T-cell (primary cell): ENCODE measurements around the gene EXT2. TPM values are rescaled to one million over a fixed set of nuclear protein-coding genes. Genes with fewer than 3 reads are reported as not detected.
A peak's percentile ranks its signal among the peaks of the same experiment; 100 is the strongest.

Experiments
- ATAC-seq, 4 experiments: fragments of 200-7000 bp in 3 of 4; fragments of 150-1000 bp in 1 of 4; cut with Tn5 transposase; replicated peaks in 1 of 4; 1 replicate in 3 of 4; 2 replicates in 1 of 4; pipeline ENCODE4 v1.10.0; 2021; ENCODE audit warnings: moderate library complexity in 3 of 4, mild to moderate bottlenecking in 2 of 4, moderate number of reproducible peaks in 1 of 4
- CTCF ChIA-PET, 2 donors: fragments of 300-600 bp; sonication (Branson Sonifier 250); formaldehyde crosslinking; loops; one replicate each; lab custom pipeline; 2022; ENCODE audit warnings: antibody characterized with exemption in 2 of 2; lab: Charles Lee
- POLR2A ChIA-PET, 2 donors: fragments of 300-600 bp; sonication (Branson Sonifier 250); formaldehyde crosslinking; loops; one replicate each; lab custom pipeline; 2022; ENCODE audit warnings: antibody characterized with exemption in 2 of 2; lab: Charles Lee
- DNase-seq, 35 experiments: peaks; one replicate each; pipeline versions ENCODE4 v3.0.0 to v3.0.0-alpha.2; 2013 to 2023
- H3K27ac ChIP-seq: one replicate; pipeline ENCODE4 v1.5.1; 2013; ENCODE audit warnings: low read length
- H3K27me3 ChIP-seq, 2 experiments: replicated peaks in 1 of 2; 1 replicate in 1 of 2; 2 replicates in 1 of 2; pipeline versions ENCODE4 v1.6.1 to v1.7.0; 2013; ENCODE audit warnings: low read length in 1 of 2, mixed read lengths in 1 of 2; ENCODE audit not compliant: control insufficient read depth in 2 of 2, insufficient read depth in 2 of 2; ENCODE audit errors: extremely low read depth in 1 of 2
- H3K36me3 ChIP-seq, 2 donors: 1 replicate in 1 of 2; 2 replicates in 1 of 2; pipeline versions ENCODE4 v1.6.1 to v1.7.0; 2013; ENCODE audit warnings: low read length in 1 of 2; ENCODE audit not compliant: control insufficient read depth in 2 of 2, insufficient read depth in 1 of 2; ENCODE audit errors: extremely low read depth in 1 of 2
- H3K4me1 ChIP-seq, 2 experiments: 1 replicate in 1 of 2; 2 replicates in 1 of 2; pipeline versions ENCODE4 v1.6.1 to v1.7.0; 2013; ENCODE audit warnings: low read length in 2 of 2, mixed read lengths in 1 of 2; ENCODE audit not compliant: insufficient read depth in 2 of 2, control insufficient read depth in 1 of 2; ENCODE audit errors: extremely low read depth in 1 of 2
- H3K4me3 ChIP-seq, 2 donors: 1 replicate in 1 of 2; 2 replicates in 1 of 2; pipeline versions ENCODE4 v1.5.1 to v1.7.0; 2013; ENCODE audit warnings: mild to moderate bottlenecking in 2 of 2, low read length in 1 of 2, moderate library complexity in 1 of 2; ENCODE audit not compliant: control insufficient read depth in 1 of 2; ENCODE audit errors: extremely low read depth in 1 of 2
- H3K9me3 ChIP-seq: 2 replicates; pipeline ENCODE4 v1.7.0; 2013
- H3K27ac Mint-ChIP-seq, 2 donors: one replicate each; pipeline ENCODE4 v1.8.0; 2020 to 2021; ENCODE audit warnings: mild to moderate bottlenecking in 2 of 2, mixed read lengths in 2 of 2
- H3K27me3 Mint-ChIP-seq, 2 donors: one replicate each; pipeline ENCODE4 v1.8.0; 2021 to 2022; ENCODE audit warnings: mixed read lengths in 2 of 2
- H3K36me3 Mint-ChIP-seq: one replicate; pipeline ENCODE4 v1.8.0; 2021; ENCODE audit warnings: mixed read lengths
- H3K4me1 Mint-ChIP-seq, 3 donors: one replicate each; pipeline ENCODE4 v1.8.0; 2020 to 2022; ENCODE audit warnings: mixed read lengths in 3 of 3, mild to moderate bottlenecking in 1 of 3
- H3K4me3 Mint-ChIP-seq, 3 donors: one replicate each; pipeline ENCODE4 v1.8.0; 2020 to 2022; ENCODE audit warnings: mild to moderate bottlenecking in 3 of 3, mixed read lengths in 3 of 3, moderate library complexity in 3 of 3
- H3K9me3 Mint-ChIP-seq, 3 donors: one replicate each; pipeline ENCODE4 v1.8.0; 2020 to 2022; ENCODE audit warnings: mixed read lengths in 3 of 3
- WGBS: methylation state at CpG from one replicate; pipeline ENCODE4 v1.1.5; 2013; ENCODE audit warnings: missing lambda C conversion rate; ENCODE audit not compliant: insufficient coverage; 5-methylcytosine and 5-hydroxymethylcytosine counted together
- total RNA-seq, 35 experiments: library from RNA in 6 of 35; stranded (reverse) in 6 of 35; fragments of 120-200 nt in 1 of 35; gene quantifications; one replicate each; pipeline versions ENCODE4 v1.2.1 to v1.2.4 and lab custom pipeline; 2013 to 2026

The EXT2 gene
- total RNA-seq, 5 donors from 2014 or later (not counting 1 experiment from before 2014, with no cell fraction given): 24.8 to 30.5 (median 26.6) TPM

DNA sequence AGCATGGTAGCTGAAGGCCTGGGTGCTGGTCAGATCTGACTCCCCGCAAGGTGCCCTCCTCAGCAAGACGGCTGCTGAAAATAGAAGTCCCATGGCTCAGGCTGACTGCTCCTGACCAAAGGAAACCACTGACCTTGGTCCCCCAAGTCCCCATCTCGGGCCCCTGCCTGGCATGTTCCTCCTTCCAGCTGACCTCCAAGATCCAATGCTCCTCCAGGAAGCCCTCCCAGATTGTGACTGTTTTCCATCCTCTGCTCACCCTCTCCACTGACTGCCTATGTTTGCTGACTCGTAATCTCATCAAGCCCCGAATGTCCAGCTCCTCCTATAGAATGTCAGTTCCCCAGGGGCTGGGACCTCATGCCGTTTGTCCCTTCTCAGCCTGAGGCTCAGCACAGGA is 184.0 kb downstream of the EXT2 start:
- Histone ChIP-seq H3K36me3 (no peaks in the 10 kb centered on the region), H3K27ac (no peak overlapping the region), H3K9me3 (no peaks in the 10 kb centered on the region), H3K27me3 (peaks cover 0 to 19% of the 10 kb centered on the region in 2 experiments), H3K4me1 (no peaks in the 10 kb centered on the region), H3K4me3 (no peak overlapping the region)
- Mint-ChIP-seq H3K27ac (no peak overlapping the region), H3K4me1 (no peaks in the 10 kb centered on the region), H3K4me3 (no peak overlapping the region), H3K9me3 (no peaks in the 10 kb centered on the region), H3K36me3 (no peaks in the 10 kb centered on the region), H3K27me3 (peaks cover 0 to 4% of the 10 kb centered on the region in 2 donors)
- CTCF ChIA-PET: no interaction called here
- POLR2A ChIA-PET: no interaction called here
- DNase-seq (no peak), ATAC-seq (no peak)
- WGBS: 77% methylated on average over 5 of the region's 6 CpGs

DNA sequence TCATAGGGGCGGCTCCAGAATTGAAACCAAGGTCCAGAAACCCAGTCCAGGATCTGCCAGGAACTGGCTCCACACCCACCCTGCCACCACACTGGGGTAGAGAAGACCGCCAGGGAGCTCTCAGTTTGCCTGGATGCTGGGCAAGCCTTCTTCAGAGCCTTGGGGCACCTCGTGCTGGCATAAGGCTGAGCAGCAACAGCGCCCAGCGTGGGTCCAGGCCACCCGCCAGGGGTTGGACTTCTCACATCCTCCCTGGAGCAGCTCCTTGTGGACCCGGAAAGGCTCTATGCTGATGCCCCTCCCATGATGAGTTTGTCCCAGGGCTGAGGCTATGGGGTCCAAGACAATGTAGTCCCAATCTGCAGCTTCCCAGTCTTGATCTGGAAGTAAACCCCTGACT is 184.8 kb downstream of the EXT2 start:
- Mint-ChIP-seq H3K27me3 (peaks cover 0 to 4% of the 10 kb centered on the region in 2 donors), H3K4me3 (no peak overlapping the region), H3K9me3 (no peaks in the 10 kb centered on the region), H3K36me3 (no peaks in the 10 kb centered on the region), H3K4me1 (no peaks in the 10 kb centered on the region), H3K27ac (no peak overlapping the region)
- ChIA-PET CTCF (no interaction called here), POLR2A (no interaction called here)
- DNase-seq (no peak), ATAC-seq (no peak)
- H3K36me3 ChIP-seq: no peaks in the 10 kb centered on the region
- H3K4me3 ChIP-seq: no peak overlapping the region
- peaks cover 0 to 14% of the 10 kb centered on the region in 2 experiments for H3K27me3 ChIP-seq
- no peaks in the 10 kb centered on the region for H3K4me1 ChIP-seq
- H3K9me3 ChIP-seq: no peaks in the 10 kb centered on the region
- no peak overlapping the region for H3K27ac ChIP-seq
- 83% methylated on average over 7 of the region's 7 CpGs for WGBS

- ATAC-seq (no peak), DNase-seq (no peak)
- no peak overlapping the region for H3K27ac Mint-ChIP-seq
- H3K36me3 Mint-ChIP-seq: no peaks in the 10 kb centered on the region
- Histone ChIP-seq H3K27ac (no peak overlapping the region), H3K4me1 (no peaks in the 10 kb centered on the region), H3K9me3 (no peaks in the 10 kb centered on the region), H3K36me3 (no peaks in the 10 kb centered on the region), H3K4me3 (no peak overlapping the region), H3K27me3 (peaks cover 0 to 16% of the 10 kb centered on the region in 2 experiments)
- POLR2A ChIA-PET: no interaction called here
- peaks cover 0 to 4% of the 10 kb centered on the region in 2 donors for H3K27me3 Mint-ChIP-seq
- no peak overlapping the region for H3K4me3 Mint-ChIP-seq
- H3K4me1 Mint-ChIP-seq: no peaks in the 10 kb centered on the region
- no peaks in the 10 kb centered on the region for H3K9me3 Mint-ChIP-seq
- CTCF ChIA-PET: no interaction called here
- 85% methylated on average over 3 of the region's 9 CpGs for WGBS
Measured at GRCh38 chr11:44281151-44281550, 185.7 kb downstream of the EXT2 start.

DNA sequence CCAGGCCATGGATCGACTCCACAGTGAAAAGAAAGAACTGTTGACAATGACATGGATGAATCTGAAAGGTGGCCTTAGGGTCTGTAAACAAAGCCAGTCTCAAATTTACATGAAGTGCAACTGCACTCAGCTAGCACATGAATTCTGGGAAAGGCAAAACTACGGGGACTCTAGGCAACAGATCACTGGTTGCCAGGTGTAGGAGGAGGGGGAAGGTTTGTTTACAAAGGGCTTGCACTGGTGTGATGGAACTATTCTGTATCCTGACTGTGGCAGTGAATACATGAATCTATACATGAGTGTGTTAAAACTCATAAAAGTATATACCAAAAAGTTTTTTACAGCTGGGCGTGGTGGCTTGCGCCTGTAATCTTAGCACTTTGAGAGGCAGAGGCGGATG is 187.1 kb downstream of the EXT2 start:
- H3K27ac Mint-ChIP-seq: no peak overlapping the region
- no peaks in the 10 kb centered on the region for H3K4me1 Mint-ChIP-seq

GRCh38 chr11:44285756-44286155 is 190.3 kb downstream of the EXT2 start:
- Mint-ChIP-seq H3K9me3 (no peaks in the 10 kb centered on the region), H3K36me3 (no peaks in the 10 kb centered on the region), H3K4me3 (no peak overlapping the region), H3K27ac (no peak overlapping the region), H3K4me1 (no peaks in the 10 kb centered on the region), H3K27me3 (peaks cover 4 to 12% of the 10 kb centered on the region in 2 donors)
- Histone ChIP-seq H3K4me1 (no peaks in the 10 kb centered on the region), H3K27ac (no peak overlapping the region), H3K36me3 (no peaks in the 10 kb centered on the region), H3K27me3 (peaks cover 0 to 23% of the 10 kb centered on the region in 2 experiments), H3K9me3 (no peaks in the 10 kb centered on the region), H3K4me3 (no peak overlapping the region)
- 50% methylated on average over 1 of the region's 2 CpGs for WGBS
- DNase-seq: no peak
- ATAC-seq: no peak
- CTCF ChIA-PET: interaction anchor here in 1 of 2 donors (0.7 to 0.9 kb wide), 2 partner anchors 48 to 747 kb away, joined by 3 to 4 read pairs; no protein-coding TSS in a partner anchor
- POLR2A ChIA-PET: no interaction called here

More for the DNA sequence above, 187.1 kb downstream of the EXT2 start:
- H3K27ac ChIP-seq: no peak overlapping the region
- ATAC-seq (no peak), DNase-seq (no peak)
- H3K27me3 ChIP-seq: peaks cover 0 to 26% of the 10 kb centered on the region in 2 experiments
- Mint-ChIP-seq H3K9me3 (no peaks in the 10 kb centered on the region), H3K27me3 (peaks cover 0 to 6% of the 10 kb centered on the region in 2 donors), H3K36me3 (no peaks in the 10 kb centered on the region), H3K4me3 (no peak overlapping the region)
- H3K4me1 ChIP-seq: no peaks in the 10 kb centered on the region
- 89% methylated on average over 1 of the region's 5 CpGs for WGBS
- no peak overlapping the region for H3K4me3 ChIP-seq
- ChIA-PET CTCF (no interaction called here), POLR2A (no interaction called here)
- H3K36me3 ChIP-seq: no peaks in the 10 kb centered on the region
- no peaks in the 10 kb centered on the region for H3K9me3 ChIP-seq

DNA sequence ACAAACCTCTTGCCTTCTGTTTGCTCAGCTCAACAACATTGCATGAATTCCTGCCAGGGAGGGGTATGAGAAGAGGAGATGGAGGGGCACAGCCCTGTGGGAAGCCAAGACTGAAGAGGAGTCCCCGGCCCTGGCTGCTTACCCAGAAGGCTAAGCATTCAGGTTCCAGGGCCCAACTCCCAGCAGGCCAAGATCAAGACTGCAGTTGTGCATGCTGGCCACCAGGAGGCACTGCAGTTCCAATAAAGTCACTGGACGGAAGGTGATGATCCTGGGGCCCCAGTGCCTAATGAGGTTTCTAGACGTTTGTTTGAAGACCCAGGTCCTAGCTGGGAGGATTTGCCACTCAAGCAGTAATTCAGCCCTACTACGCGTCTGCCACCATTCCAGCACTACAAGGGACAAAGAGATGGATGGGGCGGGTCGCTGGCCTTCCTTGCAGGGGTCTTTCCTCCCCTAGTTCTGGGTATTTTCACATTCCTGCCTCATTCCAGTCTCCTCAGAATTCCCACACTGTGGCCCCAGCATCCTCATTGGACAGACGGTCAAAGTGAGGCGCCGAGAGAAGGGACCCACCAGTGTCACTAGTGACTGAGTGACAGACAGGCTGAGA is 190.9 kb downstream of the EXT2 start:
- POLR2A ChIA-PET: no interaction called here
- Histone ChIP-seq H3K4me1 (no peaks in the 10 kb centered on the region), H3K4me3 (no peak overlapping the region), H3K27ac (no peak overlapping the region), H3K9me3 (no peaks in the 10 kb centered on the region), H3K36me3 (no peaks in the 10 kb centered on the region), H3K27me3 (peaks cover 0 to 23% of the 10 kb centered on the region in 2 experiments)
- Mint-ChIP-seq H3K4me1 (no peaks in the 10 kb centered on the region), H3K36me3 (no peaks in the 10 kb centered on the region), H3K27me3 (peaks cover 4 to 8% of the 10 kb centered on the region in 2 donors), H3K9me3 (no peaks in the 10 kb centered on the region), H3K4me3 (no peak overlapping the region), H3K27ac (no peak overlapping the region)
- CTCF ChIA-PET: interaction anchor here in 1 of 2 donors (0.7 to 0.9 kb wide), 3 partner anchors 49 to 746 kb away, joined by 3 to 4 read pairs (median 3); no protein-coding TSS in a partner anchor
- DNase-seq (peak in 33 of 35 experiments; percentile 4 to 70 (median 38)), ATAC-seq (peak in 3 of 4 experiments; percentile 40 to 65 (median 50))
- 73% methylated on average over 7 of the region's 10 CpGs for WGBS
